HG02884 (cell line): Measurements from ENCODE around the gene PLCG2.
"Not testable (repeated sequence)": the region's sequence is repeated elsewhere in the genome, so short reads cannot be mapped to it uniquely, and the experiment has no call there.

Source experiments
- ATAC-seq: cut with Tn5 transposase; IDR thresholded peaks from one replicate; pipeline ENCODE4 v1.9.1; 2021; ENCODE audit warnings: mild to moderate bottlenecking, moderate library complexity; ENCODE audit not compliant: unreplicated experiment

The PLCG2 gene

DNA sequence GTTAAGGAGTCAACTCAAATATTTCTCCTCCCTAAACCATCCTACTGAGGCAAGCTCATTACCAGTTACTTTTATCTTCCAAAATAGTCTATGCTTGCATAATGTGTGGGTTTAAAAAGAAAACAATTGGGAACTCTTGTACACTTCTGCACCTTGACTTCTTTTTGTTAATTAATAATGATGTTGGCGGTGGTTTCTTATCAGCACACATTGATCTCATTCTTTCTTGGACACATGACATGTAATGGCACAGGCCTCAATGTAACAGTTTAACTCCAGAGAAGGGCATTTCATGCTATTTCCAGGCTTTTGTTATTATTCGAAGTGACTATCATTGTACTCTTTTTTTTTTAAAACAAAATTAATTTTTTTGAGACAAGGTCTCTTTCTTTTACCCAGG, 7.8 kb downstream of the PLCG2 start:
- no peak for ATAC-seq

DNA sequence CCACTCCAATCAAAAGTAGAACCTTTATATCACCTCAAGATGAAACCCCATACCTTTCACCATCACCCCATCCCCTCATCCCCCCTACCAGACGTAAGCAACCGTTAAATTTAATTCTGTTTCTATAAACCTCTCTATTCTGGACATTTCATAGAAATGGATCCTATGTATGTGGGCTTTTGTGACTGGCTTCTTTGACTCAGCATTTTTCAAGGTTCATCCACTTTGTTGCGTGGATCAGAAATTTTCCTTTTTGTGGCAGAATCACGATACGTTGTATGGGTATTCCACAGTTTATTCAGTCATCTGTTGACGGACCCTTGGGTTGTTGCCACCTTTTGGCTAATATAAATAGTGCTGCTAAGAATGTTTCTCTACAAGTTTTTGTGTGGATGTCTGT, 8.6 kb downstream of the PLCG2 start:
- no peak for ATAC-seq

DNA sequence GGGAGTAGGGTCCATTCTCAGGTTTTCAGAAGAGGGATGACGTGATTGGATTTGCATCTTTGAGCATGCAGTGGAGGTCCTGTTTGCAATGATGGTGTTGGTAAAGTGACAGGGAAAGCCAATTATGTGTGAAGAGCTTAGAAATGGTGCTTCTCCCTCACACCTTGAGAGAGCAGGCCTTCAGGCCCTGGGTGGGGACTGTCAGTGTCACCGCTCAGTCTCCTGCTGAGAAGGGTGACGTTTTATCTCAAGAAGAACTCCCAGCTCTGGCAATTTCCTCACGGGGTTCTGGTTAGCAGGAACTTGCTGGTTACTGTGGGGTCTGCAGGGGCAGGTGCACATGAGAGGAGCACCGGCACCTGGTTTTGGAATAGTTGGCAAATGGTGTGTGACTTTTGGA, 11.2 kb downstream of the PLCG2 start:
- no peak for ATAC-seq

DNA sequence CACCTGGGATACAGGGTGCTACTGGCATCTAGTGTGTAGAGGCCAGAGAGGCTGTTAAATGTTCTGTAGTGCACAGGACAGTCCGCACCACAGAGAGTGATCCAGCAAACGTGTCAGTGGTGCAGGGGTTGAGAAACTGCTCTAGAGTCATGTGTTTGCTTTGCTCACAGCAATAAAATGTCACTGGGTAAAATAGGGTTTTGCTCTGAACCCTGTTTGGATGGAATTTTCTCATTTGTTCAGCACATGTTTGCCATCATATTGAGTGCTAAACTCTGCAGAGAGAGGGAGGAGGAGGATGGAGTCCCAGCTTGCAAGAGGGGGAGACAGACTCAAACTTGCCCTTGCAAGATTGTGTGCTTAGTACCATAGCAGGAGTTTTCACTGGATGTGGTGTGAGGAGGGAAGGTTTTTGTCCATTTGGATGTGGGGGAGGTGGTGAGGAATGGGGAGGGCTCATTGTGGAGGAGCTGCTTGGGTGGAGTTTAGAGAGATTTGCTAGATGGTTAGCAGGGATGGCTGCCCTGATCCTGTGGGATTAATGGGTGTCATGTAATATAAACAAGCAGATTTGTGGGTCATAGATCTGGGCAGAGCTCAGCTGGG, 11.8 kb downstream of the PLCG2 start:
- ATAC-seq, result no peak

DNA sequence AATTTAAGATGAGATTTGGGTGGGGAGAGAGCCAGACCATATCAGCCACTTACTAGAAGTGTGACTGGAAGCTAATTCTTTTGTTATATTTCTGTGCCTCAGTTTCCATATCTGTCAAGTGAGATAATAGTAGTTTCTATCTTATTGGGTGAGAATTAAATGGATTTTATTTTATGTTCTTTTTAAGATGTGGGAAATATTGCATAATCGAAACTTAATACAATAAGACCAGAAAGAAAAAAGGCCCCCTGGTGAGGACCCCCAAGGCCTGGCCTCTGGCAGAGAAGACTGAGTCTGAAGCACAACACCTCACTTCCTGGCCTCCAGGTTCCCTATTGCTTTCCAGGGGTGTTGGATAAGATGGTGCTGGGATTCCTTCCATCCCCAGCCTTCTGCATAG, 13.7 kb downstream of the PLCG2 start:
- no peak for ATAC-seq

DNA sequence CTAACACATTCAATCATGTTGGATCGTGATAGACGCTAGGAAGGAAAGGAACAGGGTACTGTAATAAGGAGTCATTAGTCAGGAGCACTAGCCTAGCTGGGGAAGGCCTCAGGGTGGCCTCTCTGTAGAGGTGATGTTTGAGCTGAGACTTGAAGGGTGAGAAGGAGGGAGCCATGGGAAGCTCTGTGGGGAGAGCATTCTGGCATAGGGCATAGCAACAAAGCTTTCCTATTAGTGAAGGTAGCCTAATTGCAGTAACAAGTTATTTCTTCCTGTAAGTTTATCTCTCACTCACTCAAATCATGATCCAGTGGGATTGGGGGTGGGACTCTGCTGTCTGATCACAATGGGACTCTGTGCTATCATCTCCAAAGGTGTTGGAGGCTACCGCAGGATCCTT, 16.1 kb downstream of the PLCG2 start:
- no peak for ATAC-seq

DNA sequence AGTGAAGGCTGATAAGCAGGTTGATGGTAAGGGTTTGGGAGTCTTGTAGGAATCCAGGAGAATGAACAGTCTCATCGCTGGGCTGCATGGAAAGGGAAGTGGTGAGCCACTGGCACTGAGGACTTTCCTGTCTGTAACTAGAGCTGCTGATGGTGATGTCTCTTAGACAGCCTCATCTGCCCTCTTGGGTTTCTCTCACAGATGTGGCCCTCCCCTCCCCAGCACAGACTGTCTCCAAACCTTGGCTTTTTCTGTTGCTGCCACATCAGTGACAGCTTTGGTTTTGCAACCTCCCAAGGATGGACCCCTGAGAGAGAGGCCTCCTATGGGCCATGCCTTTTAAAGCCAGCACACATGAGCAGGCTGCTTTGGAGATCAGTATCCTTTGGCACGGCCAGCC, 16.9 kb downstream of the PLCG2 start:
- no peak for ATAC-seq

DNA sequence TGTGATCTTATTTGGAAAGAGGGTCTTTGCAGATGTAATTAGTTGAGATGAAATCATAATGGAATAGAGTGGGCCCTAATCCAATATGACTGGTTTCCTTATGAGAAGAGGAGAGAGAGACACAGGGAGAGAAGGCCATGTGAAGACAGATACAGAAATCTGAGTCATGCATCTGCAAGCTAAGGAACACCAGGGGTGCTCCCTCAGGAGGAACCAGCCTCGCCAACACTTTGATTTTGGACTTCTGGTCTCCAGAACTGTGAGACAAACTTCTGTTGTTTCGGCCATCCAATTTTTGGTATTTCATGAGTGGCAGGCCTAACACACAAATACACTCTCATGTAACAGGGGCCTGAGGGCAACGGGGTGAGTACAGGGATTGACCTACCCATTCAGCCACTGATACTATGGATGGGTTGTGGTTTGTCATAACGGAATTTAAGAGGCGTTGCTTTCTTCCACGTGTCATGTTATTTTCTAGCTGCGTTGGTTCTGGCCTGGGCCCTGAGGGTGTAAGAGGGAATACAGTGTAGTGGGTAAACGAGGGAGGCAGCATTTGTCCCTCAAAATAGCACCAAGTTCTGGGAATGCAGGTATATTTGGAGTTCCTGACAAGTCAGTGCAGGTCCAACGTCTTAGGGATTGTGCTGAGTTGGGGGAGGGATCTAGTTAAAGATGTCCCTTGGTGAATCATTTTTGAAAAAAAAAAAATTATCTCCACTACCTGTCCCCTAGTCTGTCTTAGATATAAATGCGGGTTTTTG, 17.7 kb downstream of the PLCG2 start:
- ATAC-seq, result no peak

DNA sequence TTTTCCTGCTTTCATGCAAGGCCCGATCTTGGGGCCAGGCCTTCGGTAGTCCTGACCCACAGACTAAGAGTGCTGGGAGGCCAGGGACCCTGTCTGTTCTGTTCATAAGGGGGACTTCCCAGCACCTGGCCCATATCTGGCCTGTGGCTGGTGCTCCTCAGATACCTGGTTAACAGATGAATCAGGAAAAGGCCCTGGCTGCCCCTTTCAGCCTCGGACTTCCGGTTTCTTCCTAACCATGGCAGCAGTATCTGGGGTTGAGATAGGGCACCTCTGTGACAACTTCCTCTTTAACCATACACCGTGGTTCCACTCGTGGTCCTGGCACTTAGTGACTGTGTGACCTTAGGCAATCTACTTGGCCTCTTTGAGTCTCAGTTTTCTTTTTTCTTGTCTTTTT, 18.4 kb downstream of the PLCG2 start:
- peak; percentile 37 for ATAC-seq

DNA sequence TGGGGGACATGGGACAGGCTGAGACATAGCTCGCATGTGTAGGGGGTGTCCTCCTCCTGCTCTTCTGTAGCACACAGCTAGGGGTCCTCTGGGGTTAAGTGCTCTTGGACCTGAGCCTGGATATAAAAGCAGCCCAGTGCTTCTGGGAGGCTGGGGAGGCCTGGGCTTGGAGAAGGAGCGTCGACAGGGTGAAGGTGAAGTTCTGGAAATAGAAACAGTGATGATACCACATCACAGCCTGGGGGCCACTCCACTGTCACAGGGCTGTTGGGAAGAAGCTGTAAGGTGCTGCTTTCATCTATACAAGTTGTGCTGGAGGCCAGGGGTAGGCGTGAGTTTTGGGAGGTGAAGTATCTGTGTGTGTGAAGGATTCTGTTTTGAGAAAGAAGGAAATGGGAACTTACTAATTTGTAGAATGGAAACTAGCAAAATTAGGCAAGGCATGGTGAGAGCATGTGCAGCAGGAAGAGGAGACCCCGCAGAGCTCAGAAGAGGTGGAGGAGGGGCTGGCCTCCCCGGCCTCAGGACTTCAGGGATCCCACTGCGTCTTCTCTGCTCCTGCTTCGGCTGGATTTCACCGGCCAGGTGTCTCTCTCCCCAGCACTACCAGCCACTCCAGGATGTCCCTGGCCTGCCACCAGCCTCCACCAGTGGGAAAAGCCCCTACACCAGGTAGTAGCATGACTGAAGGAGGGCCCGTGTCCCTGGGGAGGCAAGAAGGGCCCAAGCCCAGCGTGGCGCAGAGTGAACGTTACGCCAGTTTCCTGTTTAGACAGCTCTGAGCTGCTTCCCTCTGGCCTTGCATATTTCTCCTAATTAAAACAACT, 19.4 kb downstream of the PLCG2 start:
- ATAC-seq, result peak; percentile 49

DNA sequence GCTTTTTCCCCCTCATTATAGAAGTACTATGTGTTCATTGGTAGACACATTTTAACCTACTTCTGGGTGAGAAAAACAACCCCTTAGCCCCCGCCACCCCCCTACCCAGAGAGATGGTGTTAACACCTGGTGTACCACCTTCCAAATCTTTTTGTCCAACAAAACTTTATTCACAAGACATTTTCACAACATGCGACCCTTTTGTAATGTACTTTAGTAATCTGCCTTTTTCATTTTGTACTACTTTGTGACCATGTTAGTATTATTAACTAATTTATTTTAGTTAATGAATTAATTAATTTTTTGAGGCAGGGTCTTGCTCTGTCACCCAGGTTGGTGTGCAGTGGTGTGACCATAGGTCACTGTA, 20.0 kb downstream of the PLCG2 start:
- no peak for ATAC-seq

DNA sequence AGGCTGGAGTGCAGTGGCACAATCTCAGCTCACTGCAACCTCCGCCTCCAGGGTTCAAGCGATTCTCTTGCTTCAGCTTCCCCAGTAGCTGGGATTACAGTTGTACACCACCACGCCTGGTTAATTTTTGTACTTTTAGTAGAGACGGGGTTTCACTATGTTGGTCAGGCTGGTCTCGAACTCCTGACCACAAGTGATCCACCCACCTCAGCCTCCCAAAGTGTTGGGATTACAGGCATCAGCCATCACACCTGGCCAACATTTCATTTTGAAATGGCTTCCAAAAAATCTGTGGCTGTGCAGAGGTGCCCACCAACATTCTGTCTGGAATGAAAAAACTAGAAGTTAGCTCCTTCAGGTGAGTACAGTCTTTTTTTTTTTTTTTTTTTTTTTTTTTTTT, 22.6 kb downstream of the PLCG2 start:
- ATAC-seq, result not testable (repeated sequence)

DNA sequence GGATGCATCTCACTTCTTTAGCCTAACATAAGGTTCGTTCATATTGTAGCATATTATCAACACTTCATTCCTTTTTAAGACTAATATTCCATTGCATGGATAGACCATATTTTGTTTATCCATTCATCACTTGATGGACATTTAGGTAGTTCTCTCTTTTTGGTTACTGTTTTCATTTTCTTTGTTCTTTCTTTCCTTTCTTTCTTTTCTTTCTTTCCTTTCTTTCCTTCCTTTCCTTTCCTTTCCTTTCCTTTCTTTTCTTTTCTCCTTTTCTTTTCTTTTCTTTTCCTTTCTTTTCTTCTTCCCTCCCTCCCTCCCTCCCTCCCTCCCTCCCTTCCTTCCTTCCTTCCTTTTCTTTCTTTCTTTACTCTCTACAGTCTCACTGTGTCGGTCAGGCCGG, 24.2 kb downstream of the PLCG2 start:
- ATAC-seq, result no peak

DNA sequence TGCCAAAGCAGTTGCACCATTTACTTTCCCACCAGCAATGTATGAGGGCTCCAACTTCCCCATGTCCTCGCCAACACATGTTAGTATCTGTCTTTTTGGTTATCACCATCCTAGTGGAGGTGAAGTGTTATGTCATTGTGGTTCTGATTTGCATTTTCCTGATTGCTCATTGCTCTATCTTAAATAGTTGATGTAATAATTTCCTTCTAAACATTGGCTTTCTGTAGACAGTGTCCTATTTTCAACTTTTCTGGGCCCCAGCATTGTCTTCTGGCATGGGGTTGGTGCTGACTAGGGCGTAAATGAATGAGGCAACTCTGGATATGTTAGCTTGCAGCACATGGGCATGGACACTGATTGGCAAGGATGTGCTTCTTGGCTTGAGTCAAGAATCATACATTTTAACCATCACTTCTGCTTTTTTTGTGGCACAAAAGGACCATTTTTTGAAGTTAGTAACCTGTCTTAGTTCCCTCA, 25.1 kb downstream of the PLCG2 start:
- no peak for ATAC-seq

DNA sequence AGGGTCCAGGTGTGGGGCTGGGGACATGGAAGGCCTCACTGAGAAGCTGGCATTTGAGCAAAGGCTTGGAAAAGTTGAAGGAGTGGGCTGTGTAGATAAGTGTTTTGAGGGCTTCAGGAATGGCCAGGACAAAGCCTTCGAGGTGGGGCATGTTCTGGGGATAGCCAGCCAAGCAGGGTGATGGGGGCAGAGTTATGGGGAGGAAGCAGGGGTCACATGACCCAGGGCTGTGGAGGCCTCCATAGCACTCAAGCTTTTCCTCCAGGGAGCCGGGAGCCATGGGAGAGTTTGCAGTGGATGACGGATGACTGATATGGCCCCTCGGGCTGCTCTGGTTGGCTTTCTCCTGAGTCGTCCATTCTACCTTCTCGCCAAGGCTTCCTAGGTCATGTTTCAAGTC, 27.6 kb downstream of the PLCG2 start:
- ATAC-seq, result no peak

DNA sequence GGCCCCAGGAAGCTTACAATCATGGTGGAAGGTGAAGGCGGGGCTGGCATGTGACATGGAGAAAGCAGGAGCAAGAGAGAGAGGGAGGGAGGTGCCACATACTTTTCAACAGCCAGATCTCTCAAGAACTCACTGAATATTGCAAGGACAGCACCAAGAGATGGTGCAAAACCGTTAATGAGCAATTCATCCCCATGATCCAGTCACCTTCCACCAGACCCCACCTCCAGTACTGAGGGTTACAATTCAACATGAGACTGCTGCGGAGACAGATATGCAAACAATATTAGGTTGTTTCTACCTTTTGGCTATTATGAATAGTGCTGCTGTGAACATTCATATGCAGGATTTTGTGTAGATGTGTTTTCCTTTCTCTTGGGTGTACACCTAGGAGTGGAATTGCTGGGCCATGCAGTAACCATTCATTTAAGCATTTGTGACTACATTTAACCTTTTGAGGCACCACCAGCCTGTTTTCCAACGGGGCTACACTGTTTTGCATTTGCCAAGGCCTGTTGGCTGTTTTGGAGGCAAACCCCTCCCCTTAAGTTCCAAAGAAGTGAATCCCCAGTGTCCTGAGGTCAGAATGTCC, 28.8 kb downstream of the PLCG2 start:
- ATAC-seq, result no peak

DNA sequence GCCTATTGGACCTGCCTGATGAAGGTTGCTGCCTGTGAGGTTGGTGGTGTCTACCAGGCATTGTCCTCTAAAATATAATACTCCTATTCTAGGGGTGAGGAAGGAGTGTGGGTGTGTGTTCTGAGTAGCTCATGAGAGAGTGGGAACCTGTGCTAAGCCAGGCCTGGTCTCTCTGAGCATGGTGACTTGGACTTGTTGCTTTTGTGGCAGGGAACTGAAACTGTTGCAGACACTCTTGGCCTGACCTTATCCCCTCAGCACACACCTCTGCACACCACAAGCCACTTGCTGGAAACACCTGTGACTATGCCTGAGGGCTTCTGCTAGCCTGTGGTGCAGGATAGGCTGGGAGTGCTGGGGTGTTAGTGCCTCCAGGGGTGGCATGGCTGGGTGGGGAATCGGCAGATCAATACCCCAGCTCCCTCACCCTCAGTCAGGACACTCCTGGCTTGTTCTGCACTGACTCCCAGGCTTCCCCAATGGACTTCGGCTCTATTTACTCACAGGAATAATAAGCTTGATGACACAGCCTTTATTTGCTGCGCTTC, 29.9 kb downstream of the PLCG2 start:
- ATAC-seq, result peak; percentile 78

DNA sequence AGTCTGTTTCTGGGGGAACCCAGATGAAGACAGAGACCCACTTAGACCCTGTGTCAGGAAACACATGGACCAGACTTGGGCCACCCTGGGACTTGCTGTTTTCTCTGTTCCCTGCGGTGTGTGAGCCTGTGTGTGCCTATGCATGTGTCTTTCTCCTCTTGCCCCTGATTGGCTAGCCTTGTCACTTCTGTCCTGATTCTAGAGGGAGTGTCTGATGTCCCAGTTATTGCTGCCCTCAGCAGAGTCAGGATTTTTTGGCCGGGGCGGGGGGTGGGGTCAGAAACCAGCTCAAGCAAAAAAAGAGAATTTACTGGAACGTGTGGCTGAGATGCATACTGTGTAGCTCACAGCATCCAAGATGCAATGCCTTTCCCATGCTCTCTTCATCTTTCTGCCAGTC, 30.5 kb downstream of the PLCG2 start:
- no peak for ATAC-seq

DNA sequence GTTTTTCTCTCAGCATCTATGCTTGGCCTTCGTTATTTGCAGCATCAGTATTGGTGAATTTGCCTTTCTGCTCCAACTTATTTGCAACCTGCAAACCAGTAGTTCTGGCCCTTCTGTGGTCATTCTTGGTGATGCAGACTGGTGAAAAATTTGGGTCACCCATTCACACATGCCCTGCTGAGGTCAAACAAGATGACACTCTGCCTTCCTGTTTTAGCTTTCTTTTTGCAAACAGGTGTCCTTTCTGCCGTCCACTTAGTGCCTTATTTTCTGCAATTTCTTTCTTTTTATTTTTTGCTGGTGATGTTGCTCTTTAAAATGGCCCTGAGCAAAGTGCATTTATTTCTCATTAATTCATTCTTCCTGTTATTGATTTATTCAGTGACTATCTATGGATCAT, 31.3 kb downstream of the PLCG2 start:
- ATAC-seq, result no peak

DNA sequence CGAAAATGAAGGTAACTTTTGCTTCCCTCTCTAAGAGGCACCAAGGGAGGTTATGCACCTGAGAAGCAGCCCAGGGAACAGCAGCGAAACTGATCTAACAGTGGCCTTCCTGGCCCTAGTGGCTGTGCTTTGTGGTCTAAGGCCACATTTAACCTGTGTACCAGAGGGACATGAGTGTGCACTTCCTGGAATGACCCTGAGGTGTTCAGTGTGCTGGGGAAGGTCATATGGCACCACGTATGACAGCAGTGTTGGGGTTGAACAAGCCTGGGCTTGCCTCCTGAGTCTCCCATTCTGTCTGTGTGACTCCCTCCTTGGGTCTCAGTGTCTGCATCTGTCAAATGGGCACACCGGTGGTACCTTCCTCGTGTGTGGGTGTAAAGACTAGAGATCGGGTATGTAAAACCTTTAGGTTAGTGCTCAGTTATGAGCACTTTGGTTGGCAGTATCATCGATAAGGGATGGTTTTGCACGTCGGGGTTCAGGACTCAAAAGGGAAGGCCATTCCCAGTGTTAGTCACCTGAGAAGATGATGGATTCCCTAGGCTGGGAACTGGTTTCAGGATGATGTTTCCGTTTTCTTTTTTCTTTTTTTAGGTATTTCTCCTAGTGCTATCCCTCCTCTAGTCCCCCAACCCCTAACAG, 31.9 kb downstream of the PLCG2 start:
- ATAC-seq, result no peak

DNA sequence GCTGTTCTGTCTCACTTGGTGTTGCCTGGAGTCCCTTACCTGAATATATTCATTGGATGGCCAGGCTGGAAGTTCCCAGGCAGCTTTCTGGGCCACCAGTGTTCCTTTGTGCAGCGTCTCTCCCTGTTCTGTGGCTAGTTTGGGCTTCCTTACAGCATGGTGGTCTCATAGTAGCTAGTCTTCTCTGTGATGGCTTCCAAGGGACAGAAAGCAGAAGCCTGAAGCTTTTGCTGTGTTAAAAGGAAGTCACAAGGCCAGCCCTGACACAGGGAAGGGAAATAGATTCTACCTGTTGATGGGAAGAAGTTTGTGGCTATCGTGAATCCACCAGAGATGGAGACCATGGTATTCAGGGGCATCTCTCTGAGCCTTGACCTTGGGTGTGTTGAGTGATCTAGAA, 34.6 kb downstream of the PLCG2 start:
- no peak for ATAC-seq
